ENCODE results near the gene SETD5.

SETD5 gene, protein sequence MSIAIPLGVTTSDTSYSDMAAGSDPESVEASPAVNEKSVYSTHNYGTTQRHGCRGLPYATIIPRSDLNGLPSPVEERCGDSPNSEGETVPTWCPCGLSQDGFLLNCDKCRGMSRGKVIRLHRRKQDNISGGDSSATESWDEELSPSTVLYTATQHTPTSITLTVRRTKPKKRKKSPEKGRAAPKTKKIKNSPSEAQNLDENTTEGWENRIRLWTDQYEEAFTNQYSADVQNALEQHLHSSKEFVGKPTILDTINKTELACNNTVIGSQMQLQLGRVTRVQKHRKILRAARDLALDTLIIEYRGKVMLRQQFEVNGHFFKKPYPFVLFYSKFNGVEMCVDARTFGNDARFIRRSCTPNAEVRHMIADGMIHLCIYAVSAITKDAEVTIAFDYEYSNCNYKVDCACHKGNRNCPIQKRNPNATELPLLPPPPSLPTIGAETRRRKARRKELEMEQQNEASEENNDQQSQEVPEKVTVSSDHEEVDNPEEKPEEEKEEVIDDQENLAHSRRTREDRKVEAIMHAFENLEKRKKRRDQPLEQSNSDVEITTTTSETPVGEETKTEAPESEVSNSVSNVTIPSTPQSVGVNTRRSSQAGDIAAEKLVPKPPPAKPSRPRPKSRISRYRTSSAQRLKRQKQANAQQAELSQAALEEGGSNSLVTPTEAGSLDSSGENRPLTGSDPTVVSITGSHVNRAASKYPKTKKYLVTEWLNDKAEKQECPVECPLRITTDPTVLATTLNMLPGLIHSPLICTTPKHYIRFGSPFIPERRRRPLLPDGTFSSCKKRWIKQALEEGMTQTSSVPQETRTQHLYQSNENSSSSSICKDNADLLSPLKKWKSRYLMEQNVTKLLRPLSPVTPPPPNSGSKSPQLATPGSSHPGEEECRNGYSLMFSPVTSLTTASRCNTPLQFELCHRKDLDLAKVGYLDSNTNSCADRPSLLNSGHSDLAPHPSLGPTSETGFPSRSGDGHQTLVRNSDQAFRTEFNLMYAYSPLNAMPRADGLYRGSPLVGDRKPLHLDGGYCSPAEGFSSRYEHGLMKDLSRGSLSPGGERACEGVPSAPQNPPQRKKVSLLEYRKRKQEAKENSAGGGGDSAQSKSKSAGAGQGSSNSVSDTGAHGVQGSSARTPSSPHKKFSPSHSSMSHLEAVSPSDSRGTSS (N-terminal part only)

DNA sequence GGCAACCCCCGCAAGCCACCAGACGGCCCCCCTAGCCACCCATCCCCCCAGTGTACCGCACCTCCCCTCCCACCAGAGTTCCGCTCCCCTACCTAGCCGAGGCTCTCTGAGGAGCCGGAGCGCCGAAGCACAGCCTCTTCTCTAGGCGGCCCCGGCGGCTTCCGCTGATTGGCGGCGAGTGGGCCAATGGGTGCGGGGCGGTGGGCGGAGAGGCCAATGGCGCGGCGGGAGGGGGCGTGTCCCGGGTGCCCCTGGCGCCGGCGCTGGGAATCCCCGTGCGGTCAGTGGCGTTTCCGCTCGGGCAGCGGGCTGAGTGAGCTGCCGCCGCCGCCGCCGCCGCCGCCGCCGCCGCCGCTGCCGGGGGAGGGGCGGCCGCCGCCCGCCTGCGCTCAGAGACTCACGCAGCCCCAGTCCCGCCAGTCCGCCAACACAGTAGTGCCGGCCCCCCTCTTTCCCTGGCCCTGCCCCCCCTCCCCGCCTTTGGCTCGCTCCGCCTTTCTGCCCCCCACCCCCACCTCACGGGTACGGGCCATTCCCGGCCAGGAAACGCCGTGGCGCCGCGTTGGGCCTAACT is at the start of gene SETD5:
SETD5 (plus strand) TSS at position 284 of the 574 bp plus-strand sequence. CDS start 31,324 bp downstream, outside the sequence.
- TF ChIP-seq, protein P1, sequence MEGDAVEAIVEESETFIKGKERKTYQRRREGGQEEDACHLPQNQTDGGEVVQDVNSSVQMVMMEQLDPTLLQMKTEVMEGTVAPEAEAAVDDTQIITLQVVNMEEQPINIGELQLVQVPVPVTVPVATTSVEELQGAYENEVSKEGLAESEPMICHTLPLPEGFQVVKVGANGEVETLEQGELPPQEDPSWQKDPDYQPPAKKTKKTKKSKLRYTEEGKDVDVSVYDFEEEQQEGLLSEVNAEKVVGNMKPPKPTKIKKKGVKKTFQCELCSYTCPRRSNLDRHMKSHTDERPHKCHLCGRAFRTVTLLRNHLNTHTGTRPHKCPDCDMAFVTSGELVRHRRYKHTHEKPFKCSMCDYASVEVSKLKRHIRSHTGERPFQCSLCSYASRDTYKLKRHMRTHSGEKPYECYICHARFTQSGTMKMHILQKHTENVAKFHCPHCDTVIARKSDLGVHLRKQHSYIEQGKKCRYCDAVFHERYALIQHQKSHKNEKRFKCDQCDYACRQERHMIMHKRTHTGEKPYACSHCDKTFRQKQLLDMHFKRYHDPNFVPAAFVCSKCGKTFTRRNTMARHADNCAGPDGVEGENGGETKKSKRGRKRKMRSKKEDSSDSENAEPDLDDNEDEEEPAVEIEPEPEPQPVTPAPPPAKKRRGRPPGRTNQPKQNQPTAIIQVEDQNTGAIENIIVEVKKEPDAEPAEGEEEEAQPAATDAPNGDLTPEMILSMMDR (IDR thresholded peaks at IDR 0.05; ENCODE audit: unreplicated experiment in 3 of 3): no peak
- Mint-ChIP-seq H3K27me3 (ENCODE audit: low read depth) (no peaks in the 10 kb centered on the region), H3K36me3 (ENCODE audit: low read depth) (peaks cover 21% of the 10 kb centered on the region), H3K4me3 (peak within 1 kb of the TSS; percentile 97 to 100 (median 98)), H3K9me3 (no peaks in the 10 kb centered on the region), H3K4me1 (peaks cover 51% of the 10 kb centered on the region), H3K27ac (peak within 1 kb of the TSS; percentile 96 to 100 (median 99))

DNA sequence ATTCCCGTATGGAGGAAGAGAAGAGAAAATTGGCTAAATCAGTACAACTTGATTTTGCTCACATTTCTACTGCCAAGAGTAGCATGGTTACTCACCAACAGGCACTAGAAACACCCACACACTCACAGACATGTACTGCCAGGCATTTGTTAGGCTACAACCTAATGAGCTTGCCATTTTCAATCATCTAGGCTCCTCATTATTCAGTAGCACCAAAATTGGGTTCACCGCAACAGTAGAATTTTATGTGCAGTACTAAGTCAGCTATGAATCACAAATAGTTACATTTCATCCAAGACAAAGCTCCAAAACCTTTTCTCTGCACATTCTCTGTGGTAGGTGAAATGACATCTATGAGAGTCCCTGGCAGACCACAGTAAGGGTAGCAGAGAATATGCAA is 49.5 kb upstream of the SETD5 start:
- TF ChIP-seq, protein P1 (IDR thresholded peaks at IDR 0.05; ENCODE audit: unreplicated experiment in 3 of 3): no peak
- Mint-ChIP-seq H3K27ac (peak overlapping the region in 2 of 3 experiments; percentile 3 to 61), H3K27me3 (ENCODE audit: low read depth) (no peaks in the 10 kb centered on the region), H3K4me3 (no peak overlapping the region), H3K9me3 (no peaks in the 10 kb centered on the region), H3K36me3 (ENCODE audit: low read depth) (no peaks in the 10 kb centered on the region), H3K4me1 (peaks cover 12% of the 10 kb centered on the region)

DNA sequence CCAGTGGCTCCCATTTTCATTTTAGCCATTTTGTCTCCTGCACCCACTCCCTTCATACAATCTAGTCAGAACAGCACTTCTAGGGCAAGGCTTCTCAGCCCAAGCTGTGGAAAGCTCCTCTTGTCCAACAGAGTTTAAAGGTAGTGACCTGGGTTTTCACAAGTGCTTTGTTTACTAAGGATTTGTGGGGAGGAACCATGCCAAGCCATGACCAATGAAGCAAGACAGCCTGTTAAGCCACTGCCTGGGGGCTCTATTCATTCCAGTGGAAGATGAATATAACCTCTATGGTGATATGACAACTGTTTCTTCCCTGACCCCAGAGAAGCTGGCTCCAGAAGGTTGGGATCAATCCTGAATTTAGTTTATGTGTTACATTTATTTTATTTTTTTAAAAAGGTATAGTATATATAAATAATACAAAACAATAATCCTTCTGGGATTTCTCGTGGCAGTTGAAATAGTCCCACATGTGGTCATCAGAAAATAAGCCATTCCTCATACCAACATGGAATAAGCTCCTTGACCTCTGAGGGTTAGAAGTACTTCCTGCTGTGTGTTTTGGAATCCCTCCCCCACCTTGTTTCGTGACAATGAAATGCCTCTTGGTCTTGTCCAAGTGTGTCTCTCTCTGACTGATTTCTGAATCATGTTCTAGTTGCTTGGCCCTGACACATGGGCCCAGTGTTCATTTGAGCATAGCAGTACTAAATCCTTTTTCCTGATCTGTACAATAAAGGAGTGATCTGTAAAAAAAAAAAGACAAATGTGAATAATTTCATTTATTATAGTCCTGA is 47.9 kb upstream of the SETD5 start:
- H3K36me3 Mint-ChIP-seq (ENCODE audit: low read depth): no peaks in the 10 kb centered on the region
- no peaks in the 10 kb centered on the region for H3K9me3 Mint-ChIP-seq
- no peaks in the 10 kb centered on the region for H3K27me3 Mint-ChIP-seq (ENCODE audit: low read depth)
- H3K4me1 Mint-ChIP-seq: peaks cover 12% of the 10 kb centered on the region
- no peak overlapping the region for H3K4me3 Mint-ChIP-seq
- H3K27ac Mint-ChIP-seq: peak overlapping the region; percentile 39 to 89 (median 63)
- TF ChIP-seq, protein P1 (IDR thresholded peaks at IDR 0.05; ENCODE audit: unreplicated experiment in 3 of 3): no peak

DNA sequence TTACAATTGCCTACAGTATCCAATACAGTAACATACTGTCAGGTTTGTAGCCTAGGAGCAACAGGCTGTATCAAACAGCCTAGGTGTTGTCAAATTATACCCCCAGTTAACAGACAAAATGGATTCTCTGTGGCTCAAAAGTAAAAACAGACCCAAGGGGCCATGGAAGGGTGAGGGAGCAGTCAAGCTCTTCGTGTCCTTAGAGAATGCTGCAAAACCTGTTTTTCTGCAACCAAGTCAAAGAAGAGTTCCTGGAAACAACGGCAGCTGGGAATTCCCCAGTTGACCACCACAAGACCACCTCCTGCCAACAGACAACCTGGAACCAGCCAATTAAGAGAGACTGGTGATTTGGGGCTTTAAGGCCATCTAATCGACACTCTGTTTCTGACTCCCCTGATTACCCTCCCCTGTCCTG is 45.7 kb upstream of the SETD5 start:
- Mint-ChIP-seq H3K9me3 (no peaks in the 10 kb centered on the region), H3K36me3 (ENCODE audit: low read depth) (no peaks in the 10 kb centered on the region), H3K27ac (peak overlapping the region; percentile 65 to 93 (median 88)), H3K4me3 (no peak overlapping the region), H3K4me1 (peaks cover 12% of the 10 kb centered on the region), H3K27me3 (ENCODE audit: low read depth) (no peaks in the 10 kb centered on the region)
- TF ChIP-seq, protein P1 (IDR thresholded peaks at IDR 0.05; ENCODE audit: unreplicated experiment in 3 of 3): no peak

All from nephron (organoid).